Activated CD4-positive, alpha-beta T cell treated with anti-CD3 and anti-CD28 coated beads, Interleukin-2, amount 50 U/mL, for 4 hours (primary cell): Measurements from ENCODE around the gene MTFR1L.
A peak's percentile ranks its signal among the peaks of the same experiment; 100 is the strongest.

ENCODE experiments used
- DNase-seq, 2 experiments: peaks; one replicate each; pipeline ENCODE4 v3.0.0-alpha.2; 2020

Gene MTFR1L

DNA sequence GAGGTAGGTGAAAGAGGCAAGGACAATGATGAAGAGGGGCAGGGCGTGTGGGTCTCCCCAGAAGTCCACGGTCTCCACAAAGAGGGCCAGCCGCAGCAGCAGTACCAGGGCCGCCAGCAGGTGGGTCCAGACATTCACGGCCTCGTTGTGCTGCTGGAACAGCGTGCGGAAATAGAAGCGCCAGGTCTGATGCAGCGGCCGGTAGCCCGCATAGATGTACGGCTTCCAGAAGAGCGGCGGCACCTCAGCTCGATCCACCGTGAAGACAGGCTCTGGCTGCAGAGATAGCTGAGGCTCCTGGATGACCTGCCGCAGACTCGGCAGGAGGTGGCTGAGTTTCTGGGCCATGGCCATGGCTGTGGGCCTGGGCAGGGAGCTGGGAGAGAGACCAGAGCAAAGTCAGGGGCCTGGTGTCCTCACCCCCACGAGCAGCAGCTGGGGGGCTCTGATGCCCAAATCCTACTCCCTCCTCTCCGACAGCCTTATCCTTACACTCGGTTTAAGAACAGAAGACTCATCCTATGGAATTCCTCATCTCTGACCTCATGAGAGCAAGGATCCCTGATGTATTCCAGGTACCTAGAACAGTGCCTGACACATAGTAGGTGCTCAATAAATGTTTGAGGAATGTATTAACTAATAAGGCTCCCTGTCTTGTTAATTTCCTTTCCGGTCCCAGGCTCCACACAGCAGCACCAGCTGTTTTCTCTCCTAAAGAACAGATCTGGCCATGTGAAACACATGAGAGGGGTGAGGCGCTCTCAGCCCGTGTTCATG lies 43.9 kb downstream of the MTFR1L start:
- DNase-seq: no peak

DNA sequence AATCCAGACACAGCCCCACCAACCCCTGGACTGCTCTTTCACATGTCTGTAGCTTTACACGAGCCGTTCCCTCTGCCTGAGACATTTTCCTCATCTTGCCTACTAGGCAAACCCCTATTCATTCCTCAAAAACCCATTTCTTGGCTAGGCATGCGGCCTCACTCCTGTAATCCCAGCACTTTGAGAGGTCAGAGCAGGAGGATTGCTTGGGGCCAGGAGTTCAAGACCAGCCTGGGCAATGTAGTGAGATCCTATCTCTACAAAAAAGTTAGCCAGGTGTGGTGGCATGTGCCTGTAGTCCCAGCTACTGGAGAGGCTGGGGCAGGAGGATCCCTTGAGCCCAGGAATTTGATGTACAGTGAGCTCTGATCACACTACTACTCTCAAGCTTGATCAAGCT lies 44.7 kb downstream of the MTFR1L start:
- no peak for DNase-seq

DNA sequence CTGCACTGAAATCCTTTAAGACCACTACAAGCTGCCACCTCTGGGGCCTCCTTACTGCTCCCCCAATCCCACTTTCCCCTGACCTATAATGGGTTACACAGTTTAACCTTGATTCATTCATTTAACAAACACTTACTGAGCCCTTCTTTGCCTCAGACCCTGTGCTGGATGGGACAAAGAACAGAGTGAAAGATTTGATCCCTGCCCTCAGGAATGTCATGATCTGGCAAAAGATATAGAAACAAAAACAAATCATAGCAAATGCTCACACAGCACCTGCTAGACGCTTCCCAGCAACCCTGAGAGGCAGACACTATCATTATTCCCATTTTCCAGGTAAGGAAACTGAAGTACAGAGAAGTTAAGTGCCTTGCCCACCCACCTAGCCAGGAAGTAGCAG lies 46.5 kb downstream of the MTFR1L start:
- no peak for DNase-seq

DNA sequence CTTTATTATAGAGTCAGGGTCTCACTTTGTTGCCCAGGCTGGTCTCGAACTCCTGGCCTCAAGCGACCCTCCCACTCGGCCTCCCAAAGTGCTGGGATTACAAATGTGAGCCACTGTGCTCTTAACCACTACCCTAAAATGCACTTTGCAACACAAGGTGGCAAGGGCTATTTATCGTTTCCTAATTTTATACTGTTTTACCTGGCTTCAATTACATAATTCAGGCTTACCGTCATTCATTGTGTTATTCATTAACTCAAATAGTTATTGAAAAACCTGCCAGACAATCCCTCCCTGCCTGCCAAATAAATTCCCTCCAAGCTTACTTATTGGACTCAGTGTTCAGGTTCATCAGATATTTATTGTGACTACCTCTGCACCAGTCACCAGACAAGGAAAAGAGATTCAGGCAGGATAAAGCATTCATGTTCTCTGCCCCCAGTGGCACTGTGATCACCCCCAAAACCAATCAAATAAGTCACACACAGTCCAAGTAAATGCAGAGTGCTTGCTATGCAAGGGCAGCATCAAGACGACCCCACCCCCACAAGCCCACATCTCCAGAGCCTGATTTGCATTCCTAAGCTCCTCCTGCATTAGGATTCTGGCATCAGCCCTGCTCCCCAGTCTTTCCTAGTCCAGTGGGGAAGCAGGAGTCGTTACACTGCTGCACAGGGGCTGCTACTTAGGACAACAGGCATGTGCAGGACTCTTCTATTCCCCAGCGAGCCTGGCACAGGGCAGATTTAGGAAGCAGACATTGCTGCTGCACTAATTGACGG lies 47.6 kb downstream of the MTFR1L start:
- no peak for DNase-seq

DNA sequence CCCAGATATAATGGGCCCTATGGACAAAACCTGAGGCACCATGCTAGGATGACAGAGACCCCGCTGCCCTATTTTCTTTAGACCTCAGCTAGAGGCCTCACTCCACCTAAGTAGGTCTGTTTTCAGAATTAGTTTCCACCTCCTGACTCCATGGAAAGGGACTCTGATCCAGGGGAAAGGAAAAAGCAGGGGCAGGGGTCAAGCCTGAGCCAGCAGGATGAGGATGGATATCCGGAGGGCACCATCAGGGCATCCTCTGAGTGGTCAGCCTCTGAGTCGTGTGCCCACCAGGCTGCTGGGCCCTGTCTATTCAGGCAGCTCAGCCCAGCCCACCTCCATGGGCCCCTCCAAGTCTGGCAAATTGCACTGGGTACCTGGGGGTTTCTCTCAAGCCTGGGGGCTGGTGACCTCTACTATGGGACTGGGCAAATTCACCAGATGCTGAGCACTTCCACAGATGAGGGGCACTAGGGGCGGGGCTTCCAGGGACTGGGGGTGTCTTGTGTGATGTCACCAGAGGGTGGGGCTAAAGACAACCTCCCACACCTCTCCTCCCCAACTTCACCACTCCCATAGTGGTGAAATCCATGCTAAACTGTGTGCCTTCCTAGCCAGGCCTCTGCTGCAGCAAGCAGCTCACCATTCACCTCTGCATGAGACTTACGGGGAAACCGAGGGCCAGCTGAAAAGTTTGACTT lies 50.3 kb downstream of the MTFR1L start:
- DNase-seq: no peak

DNA sequence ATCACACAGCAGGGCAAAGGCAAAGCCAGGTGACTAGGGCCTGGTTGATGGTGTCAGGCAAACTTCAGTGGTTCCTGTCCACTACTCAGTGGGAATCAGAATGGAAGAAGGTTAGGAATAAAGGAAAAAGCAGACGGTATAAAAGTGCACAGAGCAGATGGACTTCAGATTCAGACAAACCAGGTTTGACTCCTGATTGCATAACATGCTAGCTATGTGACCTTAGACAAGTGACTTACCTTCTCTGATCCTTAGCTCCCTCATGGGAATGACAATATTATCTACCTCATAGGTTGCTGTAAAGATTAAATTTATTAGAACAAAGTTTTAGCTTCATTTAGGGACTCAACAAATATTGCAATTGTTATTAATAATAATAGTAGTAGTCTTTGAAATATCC lies 50.9 kb downstream of the MTFR1L start:
- DNase-seq: no peak

DNA sequence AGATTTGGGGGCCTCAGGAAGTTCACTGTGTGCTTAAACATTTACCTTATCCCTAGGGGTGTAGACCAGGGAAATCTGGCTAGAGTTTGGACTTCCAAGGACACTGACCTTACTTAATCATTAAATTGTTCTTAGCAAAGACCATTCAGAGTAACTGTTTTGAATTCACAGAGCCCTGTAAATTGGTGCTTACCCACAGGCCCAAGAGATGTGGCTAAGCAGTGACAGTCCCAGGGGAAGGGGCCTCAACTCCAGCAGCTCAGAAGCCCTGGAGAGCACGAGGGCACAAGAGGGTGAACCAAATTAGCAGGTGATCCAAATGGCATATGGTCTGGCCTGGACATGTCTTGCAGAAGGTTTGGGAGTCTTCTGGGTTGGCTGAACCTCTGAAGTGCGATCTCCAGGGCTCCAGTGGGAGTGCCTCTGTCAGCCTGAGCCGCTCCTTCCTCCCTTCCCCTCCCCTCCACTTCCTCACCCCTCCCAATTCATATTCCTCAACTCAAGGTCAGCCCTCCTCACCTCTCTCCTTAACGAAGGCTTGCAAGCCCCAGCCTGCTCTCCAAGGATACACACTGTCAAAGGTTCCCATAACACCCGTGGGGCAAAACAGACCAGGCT lies 51.4 kb downstream of the MTFR1L start:
- DNase-seq: no peak

DNA sequence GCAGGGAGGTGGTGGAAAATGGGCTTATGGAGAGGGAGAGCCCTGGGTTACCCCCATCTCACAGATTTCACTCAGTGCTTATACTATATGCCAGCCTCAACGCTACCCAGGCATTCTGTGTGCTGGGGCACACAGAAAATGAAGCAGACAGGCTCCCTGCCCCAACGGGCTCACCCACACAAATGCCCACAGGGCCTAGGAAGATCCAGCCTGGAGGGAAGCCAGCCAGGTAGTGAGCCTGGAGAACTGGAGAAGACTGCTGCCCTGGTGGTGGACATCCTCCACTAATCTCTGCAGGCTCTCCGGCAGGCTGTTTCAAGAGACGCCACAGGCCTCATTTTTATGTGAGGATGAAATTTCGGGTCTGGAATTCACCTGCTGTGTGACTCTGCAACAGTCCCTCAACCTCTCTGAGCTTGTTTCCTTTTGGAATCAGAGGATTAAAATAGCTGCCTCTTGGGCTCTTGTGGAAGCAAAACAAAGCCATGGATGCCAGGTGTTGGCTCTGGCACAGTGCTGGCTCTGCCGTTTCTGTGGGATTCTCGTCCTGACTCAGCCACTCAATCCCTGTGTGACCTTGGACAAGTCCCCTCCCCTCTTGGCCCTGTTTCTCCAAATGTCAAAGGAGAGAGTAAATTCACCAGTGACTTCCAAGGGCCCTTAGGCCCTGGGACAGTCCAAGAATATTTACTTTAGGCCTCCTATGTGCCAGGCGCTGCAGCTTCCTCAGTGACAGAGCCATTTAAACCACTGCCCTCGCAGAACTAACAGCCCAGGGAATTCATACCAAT lies 52.1 kb downstream of the MTFR1L start:
- DNase-seq: no peak

DNA sequence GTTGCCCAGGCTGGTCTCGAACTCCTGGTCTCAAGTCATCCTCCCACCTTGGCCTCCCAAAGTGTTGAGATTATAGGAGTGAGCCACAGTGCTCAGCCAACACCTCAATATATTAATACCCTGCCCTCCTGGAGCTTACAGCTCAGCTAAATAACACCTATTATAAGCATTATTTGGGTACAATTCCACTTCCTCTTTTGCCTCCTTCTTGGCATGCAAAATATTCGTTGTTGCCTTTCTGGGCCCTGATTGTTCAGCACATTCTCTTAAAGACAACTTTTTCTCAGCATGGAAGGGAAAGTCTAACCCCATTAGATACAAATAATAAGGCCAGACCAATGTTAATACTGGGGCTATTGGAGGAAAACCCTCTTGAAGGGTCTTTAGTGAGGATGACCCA lies 53.0 kb downstream of the MTFR1L start:
- no peak for DNase-seq

DNA sequence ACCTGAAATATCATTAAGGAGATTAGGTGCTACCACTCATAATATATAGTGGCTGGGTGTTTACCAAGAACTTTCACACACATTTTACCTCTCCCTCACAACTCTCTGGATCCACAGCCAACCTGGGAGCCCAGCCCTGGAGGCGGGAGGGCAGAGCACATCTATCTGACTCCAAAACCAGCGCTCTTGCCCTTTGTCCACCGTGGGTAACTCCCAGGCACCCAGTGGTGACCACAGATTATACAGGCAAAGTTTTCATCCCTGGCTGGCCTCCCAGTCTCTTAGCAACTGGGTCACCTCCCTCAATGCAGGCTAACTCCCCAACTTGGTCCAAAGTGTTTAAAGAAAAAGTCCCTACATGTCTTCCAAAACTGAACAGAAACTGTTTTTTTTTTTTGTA lies 53.4 kb downstream of the MTFR1L start:
- no peak for DNase-seq

DNA sequence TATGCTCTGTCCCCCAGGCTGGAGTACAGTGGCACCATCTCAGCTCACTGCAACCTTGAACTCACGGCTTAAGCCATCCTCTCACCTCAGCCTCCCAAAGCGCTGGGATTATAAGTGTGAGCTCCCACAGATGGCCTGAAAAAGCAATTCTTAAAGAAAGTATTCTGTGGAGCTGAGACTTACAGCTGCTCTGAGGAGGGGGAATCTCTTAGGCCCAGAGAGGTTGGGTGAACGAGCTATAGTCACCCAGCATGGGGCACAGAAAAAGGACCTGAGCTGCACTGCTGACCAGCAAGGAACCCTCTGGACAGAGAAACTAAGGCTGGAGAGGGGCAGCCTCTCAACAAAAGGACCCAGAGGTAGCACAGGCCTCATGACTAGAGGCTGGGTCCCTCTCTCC lies 54.5 kb downstream of the MTFR1L start:
- no peak for DNase-seq

DNA sequence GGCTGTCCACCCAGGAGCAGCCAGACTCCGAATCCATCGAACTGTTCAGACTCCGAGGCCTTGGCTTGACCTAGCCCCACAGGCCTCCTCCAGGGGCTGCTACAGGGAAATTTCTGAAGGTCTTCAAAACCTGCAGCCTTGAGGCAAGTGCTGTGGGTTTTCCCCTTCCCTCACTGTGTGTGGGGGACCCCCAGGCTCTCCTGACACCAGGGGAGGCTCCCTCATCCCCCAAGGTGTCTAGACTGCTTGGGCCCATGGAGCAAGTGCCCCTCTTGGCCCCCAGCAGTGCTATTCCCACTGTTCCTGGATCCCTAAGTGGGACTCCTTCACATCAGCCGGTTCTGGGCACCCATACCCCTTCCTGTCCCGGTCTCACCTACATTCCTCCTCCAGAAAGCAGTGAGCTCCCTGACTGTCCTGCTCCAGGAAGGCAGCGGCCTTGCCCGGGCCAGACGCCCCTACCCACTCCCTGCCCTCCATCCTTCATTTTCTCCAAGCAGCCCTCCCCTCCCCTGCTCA lies 54.9 kb downstream of the MTFR1L start:
- no peak for DNase-seq

DNA sequence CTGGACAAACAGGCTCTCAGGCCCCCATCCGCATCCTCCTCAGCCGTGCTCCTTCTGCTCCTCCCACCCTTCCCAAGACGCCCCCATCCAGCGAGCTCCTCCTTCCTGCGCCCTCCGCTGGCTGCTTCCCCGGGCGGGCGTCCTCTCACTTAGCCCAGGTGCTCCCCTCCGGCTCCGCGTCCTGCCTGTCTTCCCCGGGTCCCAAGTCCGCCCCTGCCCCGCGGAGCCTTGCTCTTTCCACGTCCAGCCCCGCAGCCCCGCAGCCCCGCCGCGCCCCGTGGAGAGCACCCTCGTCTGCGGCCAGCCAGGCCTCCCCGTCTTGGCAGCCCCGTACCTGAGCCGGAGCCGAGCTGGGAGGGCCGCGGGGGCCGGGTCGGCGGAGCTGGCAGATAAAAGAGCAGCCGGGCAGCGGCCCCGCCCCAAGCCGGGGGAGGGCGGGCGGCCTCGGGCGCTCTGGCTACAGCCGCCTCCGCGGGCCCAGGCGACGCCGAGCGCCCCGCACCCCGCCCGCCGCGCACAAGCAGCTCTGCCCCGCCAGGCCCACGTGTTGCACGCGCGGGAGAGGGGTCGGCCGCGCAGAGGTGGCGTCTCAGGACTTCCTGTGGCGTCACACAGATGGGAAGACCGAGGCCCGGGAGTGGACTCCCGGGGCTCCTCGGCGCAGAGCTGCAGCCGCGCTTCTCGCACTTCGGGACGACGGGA lies 55.6 kb downstream of the MTFR1L start, which contains the start of gene PAQR7:
Gene PAQR7 (minus strand): TSS at position 555 of the 702 bp plus-strand sequence. CDS start 11,869 bp downstream, outside the sequence.
- peak; percentile 28 to 35 for DNase-seq

DNA sequence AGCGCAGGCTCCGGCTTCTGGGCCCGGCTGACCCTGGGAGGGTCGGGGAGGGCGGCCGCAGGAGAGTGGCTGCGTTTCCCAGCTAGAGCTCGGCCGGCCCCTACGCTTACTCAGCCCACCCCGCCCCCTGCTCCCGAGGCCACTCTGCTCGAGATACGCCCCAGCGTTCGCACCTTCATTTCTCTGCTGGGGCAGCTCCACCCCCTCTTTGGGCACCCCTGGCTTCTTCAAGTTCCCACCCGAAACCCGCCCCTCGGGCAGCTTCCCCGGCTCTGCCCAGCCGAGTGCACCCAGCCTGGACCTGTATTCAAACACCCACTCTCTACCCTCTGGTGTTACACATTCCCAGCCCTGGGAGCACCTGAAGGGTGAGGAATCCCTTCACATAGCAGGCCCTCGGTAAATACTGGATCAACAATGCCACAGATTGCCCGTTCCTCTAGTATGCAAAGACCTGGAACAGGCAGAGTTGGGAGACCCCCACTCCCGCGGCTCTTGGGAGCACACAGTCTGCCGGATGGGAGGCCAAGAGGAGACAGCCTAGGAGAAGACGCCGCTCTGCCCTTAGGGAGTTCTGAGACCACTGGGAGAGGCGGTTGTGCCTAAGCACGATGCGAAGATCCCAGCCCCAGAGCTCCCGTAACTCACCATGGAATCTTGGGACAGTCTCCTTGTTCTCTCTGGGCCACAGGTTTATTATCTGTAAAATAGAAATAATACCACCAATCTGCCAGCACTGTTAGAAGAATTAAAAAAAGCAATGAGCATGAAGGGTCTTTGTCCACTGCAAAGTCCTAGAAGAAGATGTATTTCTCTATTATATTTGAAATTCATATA lies 56.3 kb downstream of the MTFR1L start:
- DNase-seq: no peak

DNA sequence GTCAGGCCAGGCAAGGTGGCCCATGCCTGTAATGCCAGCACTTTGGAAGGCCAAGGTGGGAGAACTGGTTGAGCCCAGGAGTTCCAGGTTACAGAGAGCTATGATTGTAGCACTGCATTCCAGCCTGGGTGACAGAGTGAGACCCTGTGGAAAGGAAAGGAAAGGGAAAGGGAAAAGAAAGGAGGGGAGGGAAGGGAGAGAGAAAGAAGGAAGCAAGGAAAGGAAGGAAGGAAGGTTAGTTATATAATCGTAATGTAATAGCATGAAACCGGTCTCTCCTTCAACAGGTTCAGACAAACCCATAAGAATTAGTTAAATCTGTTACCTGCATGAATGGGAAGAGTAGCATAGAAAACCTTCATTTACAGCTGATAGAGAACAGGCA lies 56.9 kb downstream of the MTFR1L start:
- no peak for DNase-seq

DNA sequence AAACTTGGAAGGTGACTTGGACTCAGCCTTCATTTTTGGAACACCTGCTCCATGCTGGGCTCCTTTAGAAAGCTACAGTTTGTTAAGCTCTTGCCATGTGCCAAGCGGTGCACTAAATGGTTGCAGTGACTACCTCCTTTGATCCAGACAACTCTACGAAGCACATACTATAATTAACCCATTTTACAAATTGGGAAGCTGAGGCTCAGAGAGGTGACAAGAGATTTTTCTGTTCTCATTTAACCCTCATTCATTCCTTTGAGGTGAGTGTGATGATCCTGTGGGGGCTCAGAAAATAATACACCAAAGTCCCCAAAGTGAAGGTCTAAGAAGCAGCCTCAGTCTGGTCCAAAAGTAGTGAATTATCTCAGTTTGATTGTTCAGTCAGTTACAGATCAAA lies 57.4 kb downstream of the MTFR1L start:
- DNase-seq: no peak

DNA sequence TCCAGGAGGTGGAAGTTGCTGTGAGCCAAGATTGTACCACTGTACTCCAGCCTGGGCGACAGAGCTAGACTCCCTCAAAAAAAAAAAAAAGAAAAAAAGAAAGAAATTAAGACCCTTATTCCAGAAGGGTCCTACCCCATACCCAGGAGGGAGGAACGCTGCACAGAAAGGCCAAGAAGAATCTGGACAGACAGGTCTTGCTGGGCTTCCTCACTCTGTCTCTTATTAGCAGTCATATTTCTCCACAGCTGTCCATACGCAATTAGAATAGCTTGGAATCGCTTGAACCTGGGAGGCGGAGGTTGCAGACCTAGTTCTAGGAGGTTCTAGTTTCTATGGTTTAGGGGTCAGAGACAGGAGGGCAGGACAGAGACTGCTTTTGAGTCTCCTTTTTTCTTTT lies 58.9 kb downstream of the MTFR1L start:
- no peak for DNase-seq

DNA sequence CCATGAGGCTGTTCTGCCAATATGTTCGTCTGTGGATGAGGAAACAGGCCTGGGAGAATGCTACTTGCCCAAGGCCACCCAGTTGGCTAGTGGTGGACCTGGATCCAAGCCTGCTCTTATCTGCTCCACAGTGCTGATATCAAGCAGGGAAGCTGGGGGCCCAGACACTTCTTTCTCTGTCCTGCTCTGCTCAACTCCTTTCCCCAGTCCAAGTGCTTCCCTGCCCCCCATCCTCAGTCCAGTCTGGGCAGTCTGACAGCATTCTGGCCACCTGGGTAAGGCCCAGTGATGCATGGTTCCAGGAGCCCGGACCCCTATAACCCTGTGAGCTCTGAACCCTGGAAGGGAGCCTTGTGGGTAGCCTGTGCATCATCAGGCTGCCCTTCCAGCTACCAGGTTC lies 59.9 kb downstream of the MTFR1L start:
- no peak for DNase-seq

DNA sequence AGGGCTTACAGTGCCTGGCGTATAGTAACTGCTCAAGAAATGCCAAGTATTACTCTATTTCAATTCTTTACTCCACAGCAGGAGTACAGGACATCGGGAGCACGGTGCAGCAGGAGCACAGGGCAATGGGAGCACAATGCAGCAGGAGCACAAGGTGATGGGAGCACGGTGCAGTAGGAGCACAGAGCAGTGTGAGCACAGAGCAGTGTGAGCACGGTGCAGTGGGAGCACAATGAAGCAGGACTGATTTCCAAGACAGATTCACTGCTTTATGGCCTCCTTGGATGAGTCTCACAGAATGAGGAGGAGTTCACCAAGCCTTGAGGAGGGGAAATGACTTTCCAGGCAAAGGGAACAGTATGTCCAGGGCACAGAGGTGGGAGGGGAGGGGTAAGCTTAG lies 60.8 kb downstream of the MTFR1L start:
- DNase-seq: no peak

DNA sequence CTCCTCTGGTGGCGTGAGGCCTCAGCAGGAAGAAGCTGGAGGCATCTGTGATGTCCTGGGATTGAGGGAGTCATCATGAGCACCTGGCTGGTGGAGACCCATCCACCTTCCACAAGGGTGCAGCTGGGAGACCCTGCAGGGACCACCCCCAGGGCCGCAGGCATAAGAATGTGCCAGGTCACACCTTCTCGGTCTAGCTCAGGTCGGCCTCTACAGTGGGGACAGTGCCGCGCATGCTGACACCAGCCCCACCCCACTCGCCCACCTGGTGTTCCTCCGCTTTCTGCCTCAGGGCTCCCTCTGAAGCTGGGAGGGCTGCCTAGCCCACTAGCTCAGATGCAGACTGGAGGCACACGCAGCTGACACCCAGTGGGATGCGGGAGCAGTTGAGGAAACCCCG lies 61.5 kb downstream of the MTFR1L start:
- no peak for DNase-seq
